Right atrium auricular region (tissue), 2 donors: ENCODE results near the gene NTN5. TPM values are rescaled to one million over a fixed set of nuclear protein-coding genes. Genes with fewer than 3 reads are reported as not detected.

ENCODE experiments used
- DNase-seq: peaks from one replicate; pipeline ENCODE4 v3.0.0-alpha.2; 2019; ENCODE audit warnings: low spot score
- H3K27ac ChIP-seq, 2 donors: fragments of 200-600 bp; sonication (generic); 1 replicate in 1 of 2; 2 replicates in 1 of 2; pipeline ENCODE4 v1.5.1; 2016 to 2019
- H3K27me3 ChIP-seq, 2 donors: fragments of 200-600 bp; sonication (generic); one replicate each; pipeline versions ENCODE4 v1.5.1 to v1.6.0; 2017 to 2019
- H3K36me3 ChIP-seq: fragments of 200-600 bp; sonication (generic); one replicate; pipeline ENCODE4 v1.5.1; 2016
- H3K4me1 ChIP-seq, 2 donors: fragments of 200-600 bp; sonication (generic); one replicate each; pipeline versions ENCODE4 v1.5.1 to v1.6.0; 2017 to 2019
- H3K4me3 ChIP-seq, 2 donors: fragments of 200-600 bp; sonication (generic); 1 replicate in 1 of 2; 2 replicates in 1 of 2; pipeline ENCODE4 v1.5.1; 2017 to 2019; ENCODE audit warnings: mild to moderate bottlenecking in 1 of 2, moderate library complexity in 1 of 2
- H3K9me3 ChIP-seq, 2 donors: fragments of 200-600 bp; sonication (generic); one replicate each; pipeline ENCODE4 v1.5.1; 2019
- CTCF ChIP-seq, 2 donors: fragments of 200-600 bp; sonication (generic); IDR thresholded peaks; one replicate each; pipeline ENCODE4 v1.5.1; 2019; ENCODE audit warnings: antibody characterized with exemption in 2 of 2
- total RNA-seq, 2 donors: library from RNA; depleted of rRNA; stranded (reverse); fragments of >200 nt; gene quantifications; one replicate each; pipeline ENCODE4 v1.1.0, GENCODE V29; 2016

Gene NTN5
- total RNA-seq, 2 donors from 2014 or later, result 0.16 TPM; not detected in 1

- Histone ChIP-seq H3K9me3 (no peaks in the 10 kb centered on the region), H3K4me3 (peak within 1 kb of the TSS; percentile 74 to 76), H3K36me3 (peaks cover 28% of the 10 kb centered on the region), H3K27me3 (no peaks in the 10 kb centered on the region), H3K4me1 (peaks cover 0 to 62% of the 10 kb centered on the region in 2 donors), H3K27ac (peak within 1 kb of the TSS; percentile 91 to 95)
- peak; percentile 99 for DNase-seq
- peak in 1 of 2 donors; percentile 25 for TF ChIP-seq CTCF (IDR thresholded peaks at IDR 0.05)
Observed at GRCh38 chr19:48618916-48619691, 53.7 kb downstream of the NTN5 start, which contains the start of the genes RPL18 and SPHK2. TSS of gene RPL18 (minus strand) at chr19:48619178. CDS start at chr19:48619143, 35 bp downstream. TSS of gene SPHK2 (plus strand) at chr19:48619506. CDS start at chr19:48620515, 1,009 bp downstream.

- Histone ChIP-seq H3K9me3 (no peaks in the 10 kb centered on the region), H3K4me1 (peaks cover 0 to 62% of the 10 kb centered on the region in 2 donors), H3K27me3 (no peaks in the 10 kb centered on the region), H3K36me3 (peaks cover 28% of the 10 kb centered on the region), H3K4me3 (peak overlapping the region; percentile 74 to 76), H3K27ac (peak overlapping the region; percentile 91 to 95)
- DNase-seq, result no peak
- no peak for TF ChIP-seq CTCF (IDR thresholded peaks at IDR 0.05)
Observed at GRCh38 chr19:48618278-48618915, 54.4 kb downstream of the NTN5 start.

GRCh38 chr19:48617146-48617937, 55.5 kb downstream of the NTN5 start:
- H3K4me1 ChIP-seq, result peaks cover 0 to 57% of the 10 kb centered on the region in 2 donors
- TF ChIP-seq CTCF (IDR thresholded peaks at IDR 0.05), result no peak

GRCh38 chr19:48616491-48617056, 56.2 kb downstream of the NTN5 start:
- no peaks in the 10 kb centered on the region for H3K9me3 ChIP-seq
- DNase-seq, result no peak
- no peak overlapping the region for H3K27ac ChIP-seq
- no peak for TF ChIP-seq CTCF (IDR thresholded peaks at IDR 0.05)
- H3K36me3 ChIP-seq, result peaks cover 28% of the 10 kb centered on the region
- H3K27me3 ChIP-seq, result no peaks in the 10 kb centered on the region
- H3K4me1 ChIP-seq, result peaks cover 0 to 57% of the 10 kb centered on the region in 2 donors
- H3K4me3 ChIP-seq, result no peak overlapping the region

More at GRCh38 chr19:48617146-48617937, 55.5 kb downstream of the NTN5 start:
- no peaks in the 10 kb centered on the region for H3K27me3 ChIP-seq
- peak overlapping the region in 1 of 2 donors; percentile 91 for H3K27ac ChIP-seq
- DNase-seq, result no peak
- H3K4me3 ChIP-seq, result peak overlapping the region; percentile 74 to 76
- H3K9me3 ChIP-seq, result no peaks in the 10 kb centered on the region
- peaks cover 28% of the 10 kb centered on the region for H3K36me3 ChIP-seq

- H3K36me3 ChIP-seq, result peaks cover 28% of the 10 kb centered on the region
- H3K9me3 ChIP-seq, result no peaks in the 10 kb centered on the region
- H3K4me1 ChIP-seq, result peaks cover 0 to 57% of the 10 kb centered on the region in 2 donors
- H3K27ac ChIP-seq, result no peak overlapping the region
- H3K4me3 ChIP-seq, result no peak overlapping the region
- no peaks in the 10 kb centered on the region for H3K27me3 ChIP-seq
- TF ChIP-seq CTCF (IDR thresholded peaks at IDR 0.05), result no peak
- DNase-seq, result no peak
Observed at GRCh38 chr19:48616041-48616436, 56.8 kb downstream of the NTN5 start.
